DMS114 treated with DMSO at 0.1 percent for 48 hours (cell line): Measurements from ENCODE around the gene OR2M3.
A peak's percentile ranks its signal among the peaks of the same experiment; 100 is the strongest.
"Not testable (repeated sequence)": the region's sequence is repeated elsewhere in the genome, so short reads cannot be mapped to it uniquely, and the experiment has no call there.

ENCODE experiments used
- DNase-seq: peaks from one replicate; lab custom pipeline; 2025; ENCODE audit not compliant: unreplicated experiment; lab: John Stamatoyannopoulos, UW

OR2M3 gene, protein sequence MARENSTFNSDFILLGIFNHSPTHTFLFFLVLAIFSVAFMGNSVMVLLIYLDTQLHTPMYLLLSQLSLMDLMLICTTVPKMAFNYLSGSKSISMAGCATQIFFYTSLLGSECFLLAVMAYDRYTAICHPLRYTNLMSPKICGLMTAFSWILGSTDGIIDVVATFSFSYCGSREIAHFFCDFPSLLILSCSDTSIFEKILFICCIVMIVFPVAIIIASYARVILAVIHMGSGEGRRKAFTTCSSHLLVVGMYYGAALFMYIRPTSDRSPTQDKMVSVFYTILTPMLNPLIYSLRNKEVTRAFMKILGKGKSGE

DNA sequence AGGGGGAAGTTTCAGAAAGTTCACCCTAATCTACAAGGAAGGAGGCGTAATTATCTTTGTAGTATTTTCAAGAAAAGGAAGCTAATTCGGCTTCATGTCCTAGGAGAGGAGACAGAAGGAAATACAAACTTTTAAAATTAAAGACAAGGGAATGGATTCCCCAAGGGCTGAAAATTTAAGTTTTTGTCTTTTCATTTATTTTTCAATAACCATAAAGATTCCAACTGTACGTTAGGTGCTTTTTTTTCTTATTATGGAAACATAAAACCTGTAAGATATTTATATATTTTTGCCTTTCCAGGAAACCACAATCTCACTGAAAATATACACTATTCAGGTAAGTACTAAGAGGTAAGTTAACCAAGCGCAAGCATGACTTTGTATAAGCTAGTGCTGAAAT is at the start of gene OR2M3:
OR2M3 (plus strand) TSS at position 301 of the 400 bp plus-strand sequence. CDS start 5,803 bp downstream, outside the sequence.
- no peak for DNase-seq

DNA sequence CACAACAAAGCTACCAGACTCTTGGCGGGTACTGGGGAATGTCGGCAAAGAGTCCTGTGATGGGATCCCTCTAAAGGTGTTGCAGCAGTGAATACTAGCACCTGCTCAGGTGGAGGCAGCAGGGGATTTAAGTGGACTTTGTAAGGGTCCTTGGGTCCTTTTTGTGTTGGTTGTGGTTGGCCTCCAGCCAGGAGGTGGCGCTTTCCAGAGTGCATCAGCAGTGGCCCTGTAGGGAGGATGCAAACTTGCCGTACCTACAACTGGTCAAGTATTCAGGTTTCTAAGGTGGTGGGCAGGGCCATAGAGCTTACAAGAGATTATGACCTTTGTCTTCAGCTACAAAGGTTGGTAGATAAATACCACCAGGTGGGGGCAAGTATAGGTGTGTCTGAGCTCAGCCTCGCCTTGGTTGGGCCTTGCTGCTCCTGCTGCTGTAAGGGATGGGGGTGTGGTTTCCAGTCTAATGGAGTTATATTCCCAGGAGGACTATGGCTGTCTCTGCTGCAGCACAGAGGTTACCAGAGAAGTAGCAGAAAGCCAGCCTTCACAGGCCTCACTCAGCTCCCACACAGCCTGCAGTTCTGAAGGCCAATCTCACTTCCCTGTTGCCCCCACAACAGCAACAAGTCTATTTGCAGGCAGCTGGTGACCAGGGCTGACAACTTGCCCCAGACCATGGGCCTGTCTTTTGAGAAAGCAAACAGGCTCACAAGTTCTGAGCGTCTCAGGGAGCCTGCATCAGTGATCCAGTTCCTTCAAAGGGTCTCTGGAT is 44.8 kb upstream of the OR2M3 start:
- DNase-seq, result no peak

DNA sequence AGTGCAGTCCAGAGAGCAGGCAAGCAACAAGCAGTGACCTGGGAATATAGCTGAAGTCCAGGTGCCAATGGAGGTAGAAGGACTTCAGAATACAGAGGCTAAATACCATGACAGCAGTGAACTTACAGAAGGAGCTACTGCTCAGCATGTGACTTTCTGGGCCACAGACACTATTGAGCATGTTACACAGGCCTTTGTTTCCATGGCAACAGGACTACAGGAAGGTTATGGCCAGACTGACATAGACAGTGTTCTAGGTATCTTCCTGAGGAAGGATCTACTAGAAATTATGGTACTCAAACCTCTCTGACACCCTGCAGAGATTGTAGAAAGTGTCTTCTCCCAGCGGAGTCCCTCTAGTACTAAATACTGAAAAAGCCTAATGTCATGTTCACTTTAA is 41.1 kb upstream of the OR2M3 start:
- DNase-seq, result no peak

DNA sequence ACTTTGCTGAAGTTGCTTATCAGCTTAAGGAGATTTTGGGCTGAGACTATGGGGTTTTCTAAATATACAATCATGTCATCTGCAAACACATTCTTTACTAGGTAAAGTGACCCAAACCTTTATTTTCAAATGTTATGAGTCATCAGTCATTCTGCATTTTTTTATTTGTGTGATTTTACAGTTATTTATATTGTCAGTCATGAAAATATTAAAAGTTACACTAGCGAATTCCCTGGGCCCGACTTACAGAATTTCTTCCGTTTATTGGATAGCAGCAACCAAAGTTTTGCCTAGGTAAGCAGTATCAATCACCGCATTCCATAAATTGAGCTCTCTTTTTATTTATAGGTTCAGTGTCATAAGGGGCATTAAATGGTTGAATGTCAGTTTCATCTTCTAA is 38.3 kb upstream of the OR2M3 start:
- DNase-seq, result no peak

DNA sequence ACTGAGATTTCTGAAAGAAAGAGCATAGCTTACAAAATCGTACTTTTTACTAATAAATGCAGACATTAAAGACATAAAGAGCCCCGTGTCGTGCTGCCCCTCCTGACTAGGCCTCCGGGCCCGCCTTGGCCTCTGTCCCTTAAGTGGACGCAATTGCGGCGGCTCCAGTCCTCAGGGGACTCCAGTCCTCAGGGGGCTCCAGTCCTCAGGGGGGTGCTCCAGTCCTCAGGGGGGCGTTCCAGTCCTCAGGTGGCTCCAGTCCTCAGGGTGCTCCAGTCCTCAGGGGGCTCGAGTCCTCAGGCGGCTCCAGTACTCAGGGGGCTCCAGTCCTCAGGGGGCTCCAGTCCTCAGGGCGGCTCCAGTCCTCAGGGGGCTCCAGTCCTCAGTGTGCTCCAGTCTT is 33.0 kb upstream of the OR2M3 start:
- no peak for DNase-seq

DNA sequence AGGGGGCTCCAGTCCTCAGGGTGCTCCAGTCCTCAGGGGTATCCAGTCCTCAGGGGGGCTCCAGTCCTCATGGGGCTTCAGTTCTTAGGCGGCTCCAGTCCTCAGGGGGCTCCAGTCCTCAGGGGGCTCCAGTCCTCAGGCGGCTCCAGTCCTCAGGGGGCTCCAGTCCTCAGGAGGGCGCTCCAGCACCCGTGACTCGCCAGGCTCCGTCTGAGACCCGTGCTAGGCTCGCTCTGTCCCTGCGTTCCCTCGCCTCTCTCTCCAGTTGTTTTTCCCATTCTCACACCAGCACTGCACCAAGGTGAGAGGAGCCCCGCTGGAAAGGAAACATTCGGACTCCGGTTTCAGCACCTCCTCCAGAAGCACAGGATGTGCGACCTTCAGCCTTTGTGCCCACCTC is 31.9 kb upstream of the OR2M3 start:
- no peak for DNase-seq

DNA sequence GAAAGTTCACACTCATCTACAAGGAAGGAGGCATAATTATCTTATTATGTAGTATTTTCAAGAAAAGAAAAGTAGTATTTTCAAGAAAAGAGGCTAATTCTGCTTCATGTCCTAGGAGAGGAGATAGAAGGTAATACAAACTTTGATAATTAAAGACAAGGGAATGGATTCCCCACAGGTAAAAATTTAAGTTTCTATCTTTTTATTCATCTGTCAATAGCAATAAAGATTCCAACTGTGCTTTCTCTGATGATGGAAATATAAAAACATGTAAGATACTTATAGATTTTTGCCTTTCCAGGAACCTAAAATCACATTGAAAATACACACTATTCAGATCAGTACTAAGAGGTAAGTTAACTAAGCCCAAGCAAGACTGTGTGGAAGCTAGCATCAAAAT is 22.5 kb upstream of the OR2M3 start, which contains the start of gene OR2M2:
OR2M2 (plus strand) TSS at position 301 of the 400 bp plus-strand sequence. CDS start 5,165 bp downstream, outside the sequence.
- DNase-seq, result no peak

DNA sequence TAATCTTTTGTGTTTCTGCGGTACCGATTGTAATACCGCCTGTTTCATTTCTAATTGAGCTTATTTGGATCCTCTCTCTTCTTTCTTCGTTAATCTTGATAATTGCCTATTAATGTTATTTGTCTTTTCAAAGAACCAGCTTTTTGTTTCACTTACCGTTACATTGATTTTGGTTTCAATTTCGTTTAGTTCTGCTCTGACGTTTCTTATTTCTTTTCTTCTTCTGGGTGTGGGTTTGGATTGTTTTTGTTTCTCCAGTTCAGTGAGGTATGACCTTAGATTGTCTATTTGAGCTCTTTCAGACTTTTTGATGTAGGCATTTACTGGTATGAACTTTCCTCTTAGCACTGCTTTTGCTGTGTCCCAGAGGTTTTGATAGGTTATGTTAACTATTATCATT is 13.1 kb upstream of the OR2M3 start:
- DNase-seq, result no peak

DNA sequence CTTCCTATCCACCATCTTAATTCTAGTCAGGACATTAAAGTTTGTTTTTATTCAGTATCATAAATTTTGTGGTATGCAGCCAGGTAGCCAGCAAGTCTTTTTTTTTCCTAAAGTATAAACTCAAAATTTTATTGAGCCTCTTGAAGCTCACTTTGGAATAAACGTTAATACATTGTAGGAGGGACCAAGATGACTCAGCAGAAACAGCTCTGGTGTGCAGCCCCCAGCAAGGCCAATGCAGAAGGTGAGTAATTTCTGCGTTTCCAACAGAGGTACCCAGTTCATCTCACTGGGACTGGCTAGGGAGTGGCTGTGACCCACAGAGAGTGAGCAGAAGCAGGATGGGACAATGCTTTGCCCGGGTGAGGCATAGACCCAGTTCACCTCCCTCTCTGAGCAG is 9.7 kb upstream of the OR2M3 start:
- no peak for DNase-seq

DNA sequence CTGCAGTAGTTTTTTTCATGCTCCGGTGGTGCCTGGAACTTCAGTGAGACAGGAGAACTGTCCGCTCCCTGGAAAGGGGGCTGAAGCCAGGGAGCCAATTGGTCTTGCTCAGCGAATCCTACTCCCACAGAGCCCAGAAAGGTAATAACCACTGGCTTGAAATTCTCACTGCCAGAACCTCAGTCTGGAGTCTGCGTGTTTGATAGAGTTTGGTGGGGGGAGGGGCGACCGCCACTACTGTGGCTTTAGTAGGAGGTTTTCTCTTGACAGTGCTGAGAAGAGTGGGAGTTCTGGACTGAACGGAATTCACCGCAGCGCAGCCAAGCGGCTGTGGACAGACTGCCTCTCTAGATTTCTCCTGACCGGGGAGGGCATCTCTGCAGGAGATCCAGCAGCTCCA is 8.0 kb upstream of the OR2M3 start:
- DNase-seq, result no peak

DNA sequence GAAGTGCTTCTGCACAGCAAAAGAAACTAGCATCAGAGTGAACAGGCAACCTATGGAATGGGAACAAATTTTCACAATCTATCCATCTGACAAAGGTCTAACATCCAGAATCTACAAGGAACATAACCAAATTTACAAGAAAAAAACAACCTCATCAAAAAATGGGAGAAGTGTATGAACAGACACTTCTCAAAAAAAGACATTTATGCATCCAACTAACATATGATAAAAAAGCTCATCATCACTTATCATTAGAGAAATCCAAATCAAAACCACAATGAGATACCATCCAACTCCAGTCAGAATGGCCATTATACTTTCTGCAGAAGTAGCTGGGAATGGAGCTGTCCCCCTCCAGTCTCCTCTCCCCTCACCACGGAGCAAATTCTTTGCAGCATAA is 2.9 kb upstream of the OR2M3 start:
- DNase-seq, result no peak

DNA sequence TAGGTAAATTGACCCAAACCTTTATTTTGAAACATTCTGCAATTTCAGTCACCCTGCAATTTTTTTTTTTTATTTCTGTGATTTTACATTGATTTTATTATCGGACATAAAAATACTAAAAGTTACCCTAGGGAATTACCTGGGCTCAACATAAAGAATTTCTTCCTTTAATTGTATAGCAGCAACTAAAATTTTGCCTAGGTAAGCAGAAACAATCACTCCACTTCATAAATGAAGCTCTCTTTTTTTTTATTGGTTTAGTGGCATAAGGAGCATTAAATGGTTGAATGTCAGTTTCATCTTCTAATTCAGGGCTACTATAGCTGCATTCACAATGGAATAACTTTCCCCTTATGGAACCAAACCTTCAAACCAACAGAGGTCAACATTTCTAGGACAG is 18.8 kb downstream of the OR2M3 start:
- no peak for DNase-seq

DNA sequence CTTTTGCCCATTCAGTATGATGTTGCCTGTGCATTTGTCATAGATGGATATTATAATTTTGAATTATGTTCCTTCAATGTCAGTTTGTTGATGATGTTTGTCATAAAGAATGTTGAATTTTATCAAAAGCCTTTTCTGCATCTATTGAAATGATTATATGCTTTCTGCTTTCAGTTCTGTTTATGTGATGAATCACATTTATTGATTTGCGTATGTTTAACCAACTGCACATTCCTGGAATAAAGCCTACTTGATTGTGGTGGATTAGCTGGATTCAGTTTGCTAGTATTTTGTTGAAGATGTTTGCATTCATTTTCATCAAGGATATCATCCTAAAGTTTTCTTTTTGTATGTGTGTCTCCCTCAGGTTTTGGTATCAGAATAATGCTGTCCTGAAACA is 28.5 kb downstream of the OR2M3 start:
- DNase-seq, result no peak

DNA sequence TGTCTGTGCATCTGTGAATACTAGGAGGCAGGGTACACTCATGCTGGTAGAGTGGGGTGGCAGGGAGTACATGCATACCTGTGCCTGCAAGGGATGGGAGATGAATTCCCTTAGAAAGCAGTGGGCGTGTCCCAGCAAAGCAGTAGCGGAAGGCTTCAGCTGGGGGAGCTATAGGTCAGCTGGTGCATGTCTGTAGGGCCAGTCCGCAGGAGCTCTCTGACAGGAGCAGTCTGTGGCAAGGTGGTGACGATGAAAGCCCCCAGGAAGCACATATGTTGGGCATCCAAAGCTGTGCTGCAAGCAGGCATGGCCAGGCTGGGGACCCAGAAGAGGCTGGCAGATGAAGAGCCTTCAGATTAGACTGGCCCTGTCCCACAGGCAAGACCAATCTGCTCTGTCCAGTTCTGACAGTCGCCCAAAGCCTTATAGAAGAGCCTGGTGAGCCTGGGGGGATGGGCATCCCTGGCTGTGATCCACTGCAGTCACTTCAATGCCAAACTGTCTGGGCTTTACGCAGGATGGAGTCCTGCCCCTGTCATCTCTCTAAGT is 32.4 kb downstream of the OR2M3 start:
- DNase-seq, result no peak

DNA sequence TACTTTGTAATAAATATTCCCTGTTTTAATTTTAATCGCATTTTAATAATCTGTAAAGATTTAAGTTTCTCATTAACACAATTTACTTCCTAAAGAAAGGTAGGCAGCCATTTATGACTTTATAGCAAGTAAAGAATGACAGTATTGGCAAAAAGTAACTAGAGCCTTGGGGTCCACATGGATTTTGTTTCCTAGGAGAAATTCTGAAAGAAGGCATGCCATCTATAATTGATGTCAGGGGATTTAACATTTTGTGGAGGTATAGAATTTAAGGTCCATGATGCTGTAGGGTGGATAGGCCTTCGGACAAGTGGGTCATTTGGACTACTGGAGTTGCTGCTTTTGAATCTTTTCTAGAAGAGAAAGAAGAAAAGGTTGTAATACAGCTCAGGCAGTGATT is 34.1 kb downstream of the OR2M3 start, which contains the start of gene OR2M4:
OR2M4 (plus strand) TSS at position 301 of the 400 bp plus-strand sequence. CDS start 7,512 bp downstream, outside the sequence.
- no peak for DNase-seq

DNA sequence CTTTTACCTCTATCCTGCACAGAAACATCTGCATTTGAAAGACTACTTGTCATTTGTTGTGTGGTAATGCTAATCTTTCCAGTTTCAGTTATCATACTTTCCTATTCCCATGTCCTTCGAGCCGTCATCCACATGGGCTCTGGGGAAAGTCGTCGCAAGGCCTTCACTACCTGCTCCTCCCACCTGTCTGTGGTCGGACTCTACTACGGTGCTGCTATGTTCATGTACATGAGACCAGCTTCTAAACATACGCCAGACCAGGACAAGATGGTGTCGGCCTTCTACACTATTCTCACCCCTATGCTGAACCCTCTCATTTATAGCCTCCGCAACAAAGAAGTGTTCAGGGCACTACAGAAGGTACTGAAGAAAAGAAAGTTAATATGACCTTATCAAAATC is 42.4 kb downstream of the OR2M3 start:
- no peak for DNase-seq

DNA sequence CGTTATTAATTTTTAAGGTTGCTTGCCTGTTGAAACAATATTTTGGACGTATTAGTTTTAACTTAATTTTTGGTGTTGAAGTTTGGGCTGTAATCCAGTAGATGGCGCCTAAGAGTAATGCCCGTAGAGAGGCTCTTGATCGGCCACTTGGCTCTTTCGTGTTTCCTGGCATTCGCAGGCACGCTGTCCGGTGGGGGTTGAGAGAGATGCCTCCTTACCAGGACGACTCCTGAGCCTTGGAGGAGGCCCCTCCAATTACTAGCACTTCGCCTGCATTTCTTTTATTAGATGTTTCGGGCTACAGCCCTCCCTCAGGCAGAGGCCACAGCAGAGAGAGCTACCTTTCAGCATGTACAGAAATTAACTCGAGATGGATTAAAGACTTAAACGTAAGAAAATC is 46.1 kb downstream of the OR2M3 start:
- peak; percentile 21 for DNase-seq

DNA sequence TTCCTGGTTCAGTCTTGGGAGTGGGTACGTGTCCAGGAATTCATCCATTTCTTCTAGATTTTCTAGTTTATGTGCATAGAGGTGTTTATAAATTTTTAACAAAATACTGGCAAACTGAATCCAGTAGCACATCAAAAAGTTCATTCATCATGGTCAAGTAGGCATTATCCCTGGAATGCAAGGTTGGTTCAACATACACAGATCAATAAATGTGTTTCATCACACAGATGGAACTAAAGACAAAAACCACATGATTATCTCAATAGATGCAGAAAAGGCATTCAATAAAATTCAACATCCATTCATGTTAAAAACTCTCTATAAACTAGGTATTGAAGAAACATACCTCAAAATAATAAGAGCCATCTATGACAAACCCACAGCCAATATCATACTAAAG is 62.2 kb downstream of the OR2M3 start:
- DNase-seq, result not testable (repeated sequence)
